GM12801 (cell line): Measurements from ENCODE around the gene SYN1.

Source experiments
- CTCF ChIP-seq: IDR thresholded peaks from one replicate; pipeline ENCODE4 v1.5.1; 2011; ENCODE audit warnings: control low read depth; ENCODE audit not compliant: insufficient read length; ENCODE audit errors: extremely low read depth

The SYN1 gene

GRCh38 chrX:47566841-47567240 lies 52.8 kb downstream of the SYN1 start:
- no peak for TF ChIP-seq CTCF

- TF ChIP-seq CTCF = no peak
Observed at GRCh38 chrX:47564438-47565085, 55.1 kb downstream of the SYN1 start.

GRCh38 chrX:47563801-47564315 lies 55.8 kb downstream of the SYN1 start:
- TF ChIP-seq CTCF = no peak

GRCh38 chrX:47562615-47563243 lies 56.9 kb downstream of the SYN1 start:
- TF ChIP-seq CTCF = no peak

- no peak for TF ChIP-seq CTCF
Observed at GRCh38 chrX:47561659-47562151, 58.0 kb downstream of the SYN1 start.

GRCh38 chrX:47560934-47561658 lies 58.6 kb downstream of the SYN1 start, which contains the start of gene ARAF:
ARAF (plus strand) TSS chrX:47561205; CDS start chrX:47562968, 1,763 bp downstream.
- no peak for TF ChIP-seq CTCF
